ENCODE data around the gene CDKN2B-AS1.

The CDKN2B-AS1 gene

DNA sequence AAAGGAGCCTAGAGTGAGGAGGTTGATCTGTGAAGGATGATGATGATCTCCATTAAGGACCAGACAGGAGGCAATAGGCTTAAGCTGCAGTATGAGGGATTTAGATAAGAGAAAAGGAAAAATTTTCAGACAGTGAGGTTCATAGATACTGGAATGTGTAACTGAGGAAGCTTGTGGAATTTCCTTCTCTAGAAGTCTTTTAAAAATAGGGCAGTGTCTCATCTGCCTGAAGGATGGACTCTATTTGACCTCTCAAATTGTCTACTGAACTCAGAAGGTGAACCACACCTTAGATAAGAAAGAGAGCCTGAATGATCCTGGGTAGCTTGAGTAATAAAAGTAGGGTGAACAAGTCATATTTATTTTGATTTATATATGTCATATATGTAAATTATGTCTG, 162.7 kb downstream of the CDKN2B-AS1 start:
- peak; percentile 86 for DNase-seq (ENCODE audit: low read depth)

DNA sequence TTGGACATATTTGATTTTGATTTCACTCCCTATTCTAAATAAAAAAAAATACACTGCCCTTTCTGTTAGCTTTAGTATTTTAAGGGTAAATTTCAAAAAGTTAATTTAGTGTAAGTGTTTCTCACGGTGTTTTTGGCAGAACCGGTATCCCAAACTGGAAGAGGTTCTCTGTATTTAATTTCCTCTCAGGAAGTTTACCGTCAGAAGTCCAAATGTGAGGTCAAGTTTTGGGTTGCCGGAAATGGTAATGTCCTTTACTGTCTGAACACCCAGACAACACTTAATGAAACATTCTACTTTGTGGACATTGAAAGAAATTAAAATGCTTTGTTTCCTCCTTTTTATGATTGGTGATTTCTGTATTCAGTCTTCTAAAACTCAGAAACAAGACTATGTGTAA, 163.2 kb downstream of the CDKN2B-AS1 start:
- DNase-seq (ENCODE audit: low read depth), result no peak

DNA sequence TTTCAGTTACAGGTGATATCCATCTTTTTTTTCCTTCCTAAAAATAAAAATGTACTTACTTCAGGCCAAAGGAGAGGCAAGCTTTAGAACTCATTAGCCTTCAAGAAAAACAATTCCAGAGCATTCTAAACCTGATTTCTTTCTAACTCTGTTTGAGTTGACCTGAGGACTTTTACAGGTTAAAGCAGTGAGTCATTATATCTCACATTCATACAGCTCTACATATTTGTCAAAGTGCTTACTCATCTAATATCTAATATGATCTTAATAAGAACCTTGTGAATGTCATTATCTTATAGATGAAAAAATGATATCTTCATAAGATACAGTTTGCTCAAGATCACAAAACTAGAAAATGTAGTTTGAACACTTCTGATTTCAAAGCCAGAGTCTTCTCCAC, 163.7 kb downstream of the CDKN2B-AS1 start:
- DNase-seq (ENCODE audit: low read depth), result peak; percentile 65

DNA sequence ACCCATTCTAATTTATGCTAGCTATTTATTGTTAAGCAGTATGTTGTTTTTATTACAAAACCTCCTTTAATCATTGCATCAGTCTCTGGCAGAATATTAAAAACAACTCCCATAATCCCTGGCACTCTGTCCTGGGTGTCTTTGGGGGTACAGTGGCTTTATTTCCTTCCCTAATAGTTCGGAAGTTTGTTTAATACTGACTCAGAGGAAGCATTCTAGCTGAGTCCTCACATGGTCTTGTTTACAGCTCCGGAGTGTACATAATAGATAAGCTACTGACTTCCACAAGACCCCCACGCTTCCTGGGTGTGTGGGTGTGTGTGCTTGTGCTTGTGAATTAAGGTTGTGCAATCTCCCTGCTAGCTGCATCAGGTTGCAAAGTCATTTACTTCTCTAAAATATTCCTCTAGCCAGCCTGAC, 164.3 kb downstream of the CDKN2B-AS1 start:
- peak; percentile 99 for DNase-seq (ENCODE audit: low read depth)

DNA sequence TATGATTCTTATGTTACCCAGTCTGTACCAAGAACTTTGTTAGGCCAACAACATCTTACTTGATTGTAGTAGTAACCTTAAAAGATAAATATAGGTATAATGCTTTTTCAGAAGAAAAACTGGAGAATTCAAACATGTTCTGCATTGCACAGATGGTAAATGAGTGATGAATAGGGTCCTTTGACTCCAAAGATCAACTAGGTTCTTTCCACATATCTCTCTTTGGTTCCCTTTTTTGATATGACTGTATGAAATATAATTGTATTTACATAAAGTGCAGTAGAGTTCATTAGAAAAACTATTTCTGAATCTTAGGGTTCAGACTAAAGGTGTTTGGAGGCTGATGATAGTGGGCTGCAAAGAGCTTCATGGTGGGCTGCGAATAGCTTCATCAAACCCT, 165.0 kb downstream of the CDKN2B-AS1 start:
- no peak for DNase-seq (ENCODE audit: low read depth)

DNA sequence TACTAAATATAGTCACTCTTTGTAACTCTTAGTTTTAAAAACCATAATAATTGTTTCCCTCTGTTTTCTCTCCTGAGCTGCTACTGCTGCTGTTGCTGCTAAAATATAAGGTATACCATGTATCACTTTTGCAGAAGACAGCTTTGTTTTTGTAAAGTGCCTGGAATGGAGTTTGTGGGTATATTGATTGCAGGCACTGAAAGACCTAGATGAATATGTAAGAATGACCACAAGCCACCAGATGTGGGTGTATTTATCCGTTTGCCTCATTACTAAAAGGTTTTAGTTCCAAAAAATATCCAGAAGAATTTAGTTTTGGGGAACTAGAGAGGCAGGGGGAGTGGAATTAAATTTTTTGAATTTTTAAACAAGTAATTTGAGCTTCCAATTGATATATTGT, 165.6 kb downstream of the CDKN2B-AS1 start:
- DNase-seq (ENCODE audit: low read depth), result peak; percentile 65

DNA sequence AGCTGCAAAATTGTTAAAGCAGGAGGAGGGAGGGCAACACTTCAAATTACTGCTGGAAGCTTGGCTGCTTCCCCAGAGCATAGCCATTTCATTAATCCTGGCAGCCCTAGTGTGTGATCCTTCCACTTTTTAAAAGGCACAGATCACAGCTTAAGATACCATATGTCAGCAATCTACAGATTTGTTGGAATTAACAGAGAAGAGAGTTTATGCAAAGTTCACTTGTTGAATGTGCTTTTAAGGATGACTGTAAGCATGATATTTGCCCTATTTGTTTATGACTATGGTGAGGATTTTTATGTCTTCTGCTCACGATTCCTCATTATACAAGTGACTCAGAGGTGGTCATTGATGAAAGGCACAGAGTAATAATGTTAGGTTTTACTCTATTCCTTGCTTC, 170.6 kb downstream of the CDKN2B-AS1 start:
- DNase-seq (ENCODE audit: low read depth), result peak; percentile 39

DNA sequence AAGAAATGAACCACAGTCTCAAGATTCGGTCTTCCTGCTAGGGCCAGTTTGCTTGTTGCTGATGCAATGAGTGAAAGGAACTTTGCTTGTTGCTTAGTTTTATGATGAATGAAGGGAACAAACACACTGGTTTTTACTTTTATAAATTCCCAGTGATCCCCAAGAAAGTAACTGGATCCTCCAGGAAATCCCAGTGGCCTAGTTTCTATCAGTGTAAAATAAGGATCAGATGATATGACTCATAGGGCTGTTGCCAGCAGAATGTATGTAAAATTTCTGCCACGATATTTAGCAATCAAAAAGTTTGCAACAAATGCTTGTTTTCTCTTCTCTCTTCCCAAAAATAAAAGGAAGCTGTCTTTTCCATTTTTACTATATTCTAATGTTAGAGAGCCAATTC, 174.7 kb downstream of the CDKN2B-AS1 start:
- DNase-seq (ENCODE audit: low read depth), result peak; percentile 71

DNA sequence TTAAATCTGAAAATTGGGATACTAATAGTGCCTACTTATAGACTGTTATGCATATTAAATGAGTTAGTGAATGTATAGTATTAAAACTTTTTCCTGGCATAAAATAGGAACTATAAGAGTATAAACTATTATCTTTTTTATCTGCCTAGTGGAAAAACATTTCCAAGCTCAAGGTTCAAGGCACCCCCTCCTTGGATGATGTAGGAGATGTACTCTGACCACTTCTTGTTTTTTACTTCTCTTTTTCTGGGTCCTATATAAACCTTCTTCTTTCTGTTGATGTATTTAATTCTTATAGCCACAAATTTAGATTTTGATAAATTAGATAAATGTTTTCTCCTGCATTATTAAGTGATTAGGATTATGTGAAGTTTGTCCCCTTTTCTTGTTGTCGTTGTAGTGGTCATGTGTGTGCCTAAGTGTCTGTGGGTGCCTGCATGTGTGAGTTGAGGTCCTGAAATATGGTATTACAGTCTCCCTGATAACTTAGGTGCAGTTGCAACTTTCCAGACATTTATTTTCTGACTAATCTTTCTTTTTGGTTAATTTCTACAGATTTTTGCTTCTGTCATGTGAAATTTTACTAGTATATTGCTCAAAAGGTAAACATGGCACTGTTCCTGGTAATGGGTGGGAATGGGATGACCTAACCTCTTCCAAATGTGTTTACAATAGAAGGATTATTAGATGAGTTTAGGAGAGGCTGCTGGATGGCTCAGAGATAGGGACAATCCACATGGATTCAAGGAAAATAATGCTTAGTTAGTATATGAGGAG, 175.3 kb downstream of the CDKN2B-AS1 start:
- peak; percentile 72 for DNase-seq (ENCODE audit: low read depth)

All from iris pigment epithelial cell (primary cell).